HG02884 (cell line): ENCODE results near the gene STK32A.

ENCODE experiments used
- ATAC-seq: cut with Tn5 transposase; IDR thresholded peaks from one replicate; pipeline ENCODE4 v1.9.1; 2021; ENCODE audit warnings: mild to moderate bottlenecking, moderate library complexity; ENCODE audit not compliant: unreplicated experiment

Gene STK32A

DNA sequence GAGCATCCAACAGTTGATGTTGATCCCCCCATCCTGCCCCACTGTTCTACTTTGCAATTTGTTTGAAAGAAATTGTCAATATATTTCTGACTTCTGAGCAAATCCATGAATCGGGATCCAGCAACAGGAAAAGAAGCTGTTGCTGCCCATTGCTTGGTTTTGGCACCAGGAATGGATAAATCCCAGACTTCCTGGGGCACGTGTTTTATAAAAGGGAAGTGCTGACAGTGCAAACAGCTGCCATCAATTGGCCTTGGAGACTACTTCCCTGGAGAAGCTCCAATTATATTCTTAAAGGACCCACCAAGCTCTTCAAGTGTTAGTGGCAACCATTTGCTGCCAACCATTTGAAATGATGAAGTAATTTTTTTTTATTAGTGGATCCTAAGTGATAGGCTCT, 13.7 kb downstream of the STK32A start:
- ATAC-seq = no peak

DNA sequence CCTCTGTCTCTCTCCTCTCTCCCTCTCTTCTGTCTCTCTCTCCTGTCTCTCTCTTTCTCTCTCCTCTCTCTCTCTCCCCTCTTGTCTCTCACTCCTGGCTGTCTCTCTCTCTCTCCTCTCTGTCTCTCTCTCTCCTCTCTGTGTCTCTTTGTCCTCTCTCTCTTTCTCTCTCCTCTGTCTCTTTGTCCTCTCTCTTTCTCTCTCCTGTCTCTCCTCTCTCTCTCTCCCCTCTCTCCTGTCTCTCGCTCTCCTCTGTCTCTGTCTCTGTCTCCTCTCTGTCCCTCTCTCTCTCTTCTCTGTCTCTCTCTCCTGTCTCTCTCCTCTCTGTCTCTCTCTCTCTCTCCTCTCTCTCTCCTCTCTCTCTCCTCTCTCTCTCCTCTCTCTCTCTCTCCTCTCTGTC, 25.0 kb downstream of the STK32A start:
- ATAC-seq = no peak

GRCh38 chr5:147267082-147267832, 32.4 kb downstream of the STK32A start:
- ATAC-seq = no peak

- ATAC-seq = no peak
Observed at GRCh38 chr5:147276497-147276896, 41.7 kb downstream of the STK32A start.

DNA sequence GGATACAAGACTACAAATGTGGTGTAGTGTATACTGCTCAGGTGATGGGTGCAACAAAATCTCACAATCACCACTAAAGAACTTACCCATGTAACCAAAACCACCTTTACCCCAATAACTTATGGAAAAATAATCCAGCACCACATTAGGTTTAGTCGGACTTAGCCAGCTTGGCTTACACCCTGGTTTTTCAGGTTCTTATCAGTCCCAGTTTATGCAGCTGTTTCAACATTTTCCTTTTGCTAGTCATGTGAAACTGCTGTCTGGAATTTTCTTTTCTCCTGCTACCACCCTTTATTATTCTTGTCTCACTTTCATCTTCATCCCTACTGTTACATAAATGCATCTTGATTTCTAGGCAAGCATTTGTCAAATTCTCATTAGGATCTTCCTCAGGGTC, 51.5 kb downstream of the STK32A start:
- no peak for ATAC-seq

GRCh38 chr5:147287110-147287509, 52.3 kb downstream of the STK32A start:
- no peak for ATAC-seq

- ATAC-seq = no peak
Observed at GRCh38 chr5:147290261-147290660, 55.4 kb downstream of the STK32A start.

- ATAC-seq = no peak
Observed at GRCh38 chr5:147303251-147303650, 68.4 kb downstream of the STK32A start.

GRCh38 chr5:147303976-147304375, 69.2 kb downstream of the STK32A start:
- no peak for ATAC-seq

GRCh38 chr5:147305147-147305546, 70.3 kb downstream of the STK32A start:
- ATAC-seq = no peak

- ATAC-seq = no peak
Observed at GRCh38 chr5:147306351-147306750, 71.5 kb downstream of the STK32A start.

GRCh38 chr5:147307170-147307569, 72.3 kb downstream of the STK32A start:
- no peak for ATAC-seq

DNA sequence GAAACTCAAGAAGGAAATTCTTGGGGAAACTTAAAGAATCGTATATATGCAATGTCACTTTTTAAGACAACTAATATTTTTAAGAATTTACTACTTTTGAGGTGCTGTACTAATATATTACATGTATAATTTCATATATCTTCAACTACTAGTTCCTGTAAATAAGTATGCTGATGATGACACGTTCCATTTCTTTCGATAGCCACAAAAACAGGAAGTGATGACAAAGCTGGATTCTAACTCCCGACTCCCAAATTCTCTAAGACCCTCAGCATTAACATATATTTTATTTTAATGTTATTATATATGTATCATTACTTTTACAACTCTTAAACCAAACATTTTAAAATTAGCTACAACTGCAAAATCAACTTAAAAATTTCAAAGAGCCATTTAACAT, 74.8 kb downstream of the STK32A start:
- no peak for ATAC-seq

- no peak for ATAC-seq
Observed at GRCh38 chr5:147310059-147310704, 75.4 kb downstream of the STK32A start.

GRCh38 chr5:147317978-147318684, 83.3 kb downstream of the STK32A start:
- no peak for ATAC-seq

DNA sequence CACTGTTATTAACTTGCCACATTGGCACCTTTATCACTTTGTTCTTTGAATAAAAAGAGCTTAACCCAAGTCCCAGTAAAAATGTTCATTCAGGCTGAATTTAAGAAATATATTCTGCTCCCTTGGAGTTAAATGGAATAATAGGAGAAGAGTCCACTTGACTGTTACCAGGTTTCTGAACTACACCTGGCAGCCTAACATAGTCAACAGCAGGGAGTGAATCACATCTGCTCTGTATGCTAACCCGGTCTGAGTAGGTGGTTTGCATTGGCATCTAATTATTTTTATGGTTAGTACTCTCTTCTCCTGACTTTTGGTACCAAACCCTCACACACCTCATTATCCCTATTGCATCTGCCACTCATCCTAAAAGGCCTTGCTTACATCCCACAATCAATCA, 86.7 kb downstream of the STK32A start:
- no peak for ATAC-seq

DNA sequence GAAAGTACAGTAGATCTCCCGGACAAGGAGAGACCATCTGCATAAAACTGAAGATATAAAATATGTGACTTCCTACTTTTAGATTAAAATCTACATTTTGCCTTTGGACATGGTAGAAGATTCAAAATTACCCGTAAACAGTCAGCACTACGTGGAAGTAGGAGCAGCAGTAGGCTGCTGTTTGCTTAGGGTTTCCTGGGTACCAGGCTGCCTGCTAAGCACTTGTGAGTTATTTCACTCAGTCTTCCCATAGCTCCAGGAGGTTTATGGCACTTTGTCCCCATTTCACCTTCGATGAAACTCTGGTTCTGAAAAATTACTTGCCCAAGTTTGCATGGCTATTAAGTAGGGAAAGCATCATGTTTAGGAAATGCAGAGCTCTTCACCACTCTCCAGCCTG, 92.6 kb downstream of the STK32A start:
- no peak for ATAC-seq

- ATAC-seq = no peak
Observed at GRCh38 chr5:147327905-147328304, 93.1 kb downstream of the STK32A start.

- ATAC-seq = no peak
Observed at GRCh38 chr5:147332658-147333057, 97.8 kb downstream of the STK32A start.

DNA sequence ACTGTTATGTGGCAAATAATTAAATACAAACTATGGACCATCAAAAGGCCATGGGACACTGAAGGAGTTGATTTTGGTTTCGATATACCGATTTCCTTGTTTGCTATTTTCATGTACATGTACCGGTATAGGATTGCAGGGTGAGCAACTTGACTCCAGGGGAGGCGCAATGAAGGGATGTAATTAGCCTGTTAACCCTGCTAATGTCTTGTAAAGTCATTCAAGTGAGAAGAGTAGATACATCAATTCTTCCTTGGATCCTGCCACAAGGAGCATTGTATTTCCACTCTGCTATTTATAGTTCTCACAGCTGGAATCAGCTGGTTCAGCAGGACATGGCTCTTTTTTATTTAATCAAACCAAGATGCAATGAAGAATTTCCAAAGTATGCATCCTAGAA, 102.0 kb downstream of the STK32A start:
- no peak for ATAC-seq

- no peak for ATAC-seq
Observed at GRCh38 chr5:147339313-147339712, 104.5 kb downstream of the STK32A start.

DNA sequence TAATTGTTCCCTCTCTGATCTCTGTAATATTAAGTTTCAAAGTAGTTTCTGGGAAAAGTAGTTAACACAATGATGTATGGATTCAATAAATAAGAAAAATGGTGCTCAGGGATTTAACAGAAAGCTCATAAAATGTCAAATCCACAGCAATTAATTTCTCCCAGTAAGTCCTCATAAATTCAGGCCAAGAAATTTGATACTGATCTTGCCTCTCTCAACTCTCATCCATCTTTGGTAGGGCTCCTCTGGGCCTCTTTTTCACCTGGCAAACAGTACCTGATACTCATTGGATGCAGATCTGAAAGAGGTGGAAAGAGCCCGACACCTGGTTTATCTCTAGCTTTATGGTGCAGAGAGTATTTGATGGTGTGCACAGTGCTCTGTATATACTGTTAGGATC, 106.1 kb downstream of the STK32A start:
- no peak for ATAC-seq
